HG02870 (cell line): ENCODE results near the gene TAF3.

ENCODE experiments used
- ATAC-seq: cut with Tn5 transposase; IDR thresholded peaks from one replicate; pipeline ENCODE4 v1.9.1; 2021; ENCODE audit warnings: mild to moderate bottlenecking, moderate library complexity; ENCODE audit not compliant: unreplicated experiment

Gene TAF3

GRCh38 chr10:7962592-7962991 is 144.3 kb downstream of the TAF3 start:
- no peak for ATAC-seq

GRCh38 chr10:7965457-7965856 is 147.2 kb downstream of the TAF3 start:
- ATAC-seq, result no peak

- no peak for ATAC-seq
Measured at GRCh38 chr10:7967035-7967434, 148.7 kb downstream of the TAF3 start.

DNA sequence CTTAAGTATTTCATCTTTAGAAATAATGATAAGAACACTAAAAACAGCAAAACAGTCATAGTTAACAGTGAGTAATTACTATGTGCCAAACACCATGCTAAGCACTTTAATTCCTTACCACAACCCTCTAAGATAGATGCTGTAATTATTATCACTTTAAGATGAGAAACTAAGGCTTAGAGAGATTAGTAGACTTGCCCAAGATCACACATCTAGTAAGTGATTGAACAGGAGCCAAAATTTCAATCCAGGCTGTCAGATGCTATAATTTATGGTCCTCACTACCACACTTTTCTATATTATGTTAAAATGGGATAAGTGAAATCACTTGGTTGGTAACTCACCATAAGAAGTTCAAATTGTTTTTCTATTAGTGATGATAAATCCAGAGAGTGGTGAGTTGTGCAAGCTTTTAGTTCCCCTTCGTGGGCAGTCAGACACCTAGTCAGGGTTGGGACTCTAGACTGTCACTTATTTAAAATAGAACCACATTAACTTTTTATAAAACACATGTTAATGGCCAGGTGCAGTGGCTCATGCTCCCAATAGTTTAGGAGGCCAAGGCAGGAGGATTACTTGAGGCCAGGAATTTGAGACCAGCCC is 150.3 kb downstream of the TAF3 start:
- ATAC-seq, result no peak

GRCh38 chr10:7969623-7970022 is 151.3 kb downstream of the TAF3 start:
- no peak for ATAC-seq

- ATAC-seq, result no peak
Measured at GRCh38 chr10:7971949-7972348, 153.6 kb downstream of the TAF3 start.

DNA sequence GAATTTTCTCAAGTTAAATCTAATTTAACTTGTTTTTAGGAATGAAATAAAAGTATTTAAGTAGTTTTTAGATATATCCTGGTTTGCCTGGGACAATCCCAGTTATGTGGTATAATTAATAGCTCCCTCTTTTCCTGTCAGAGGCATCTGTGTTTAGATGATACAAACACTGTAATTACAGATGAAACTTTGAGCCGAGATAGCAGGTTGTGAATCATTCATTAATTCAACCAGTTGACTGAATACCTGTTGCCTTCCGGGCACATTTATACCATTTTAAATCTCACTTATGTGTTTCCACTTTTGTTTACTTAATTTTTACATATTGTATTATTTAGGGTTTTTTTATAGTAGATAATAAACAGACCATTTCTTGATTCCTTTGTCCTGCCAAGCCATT is 154.1 kb downstream of the TAF3 start:
- ATAC-seq, result no peak

- ATAC-seq, result no peak
Measured at GRCh38 chr10:7980196-7980595, 161.9 kb downstream of the TAF3 start.

DNA sequence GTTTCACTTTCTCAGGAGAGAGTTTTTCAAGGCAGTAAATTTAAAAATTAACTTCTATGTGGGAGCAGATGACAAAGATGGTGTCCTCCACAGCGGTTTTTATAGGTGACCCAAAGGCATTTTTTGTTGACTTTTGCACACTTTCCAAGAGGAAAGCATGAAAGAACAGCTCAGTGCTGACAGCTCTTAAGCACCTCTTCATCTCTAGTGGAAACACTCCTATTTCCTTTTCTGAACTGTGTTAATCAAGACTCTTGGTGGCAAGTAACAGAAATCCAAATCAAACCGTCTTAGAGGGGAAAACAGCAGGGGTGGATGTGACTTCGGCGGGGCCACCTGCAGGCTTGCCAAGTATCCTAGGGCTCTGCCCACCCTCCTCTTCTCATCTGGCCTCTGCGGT is 164.4 kb downstream of the TAF3 start:
- ATAC-seq, result no peak

DNA sequence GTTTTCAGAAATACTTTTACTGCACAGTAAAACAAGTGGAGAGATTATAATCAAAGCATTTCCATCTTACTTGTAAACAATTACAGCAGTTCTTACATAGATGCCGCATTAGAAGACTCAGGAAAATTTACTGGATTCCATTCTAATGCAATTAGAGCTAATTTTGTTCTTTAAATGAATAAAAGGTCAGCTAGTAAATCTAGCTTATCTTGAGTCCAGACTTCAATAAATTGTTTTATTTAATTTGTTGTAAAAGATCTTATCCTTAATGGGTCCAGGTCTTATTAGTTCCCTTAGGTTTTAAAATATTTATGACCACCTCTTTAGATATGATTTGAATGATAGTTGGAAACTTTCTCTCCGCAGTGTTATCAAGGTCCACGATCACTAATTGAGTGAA is 166.0 kb downstream of the TAF3 start:
- ATAC-seq, result no peak

DNA sequence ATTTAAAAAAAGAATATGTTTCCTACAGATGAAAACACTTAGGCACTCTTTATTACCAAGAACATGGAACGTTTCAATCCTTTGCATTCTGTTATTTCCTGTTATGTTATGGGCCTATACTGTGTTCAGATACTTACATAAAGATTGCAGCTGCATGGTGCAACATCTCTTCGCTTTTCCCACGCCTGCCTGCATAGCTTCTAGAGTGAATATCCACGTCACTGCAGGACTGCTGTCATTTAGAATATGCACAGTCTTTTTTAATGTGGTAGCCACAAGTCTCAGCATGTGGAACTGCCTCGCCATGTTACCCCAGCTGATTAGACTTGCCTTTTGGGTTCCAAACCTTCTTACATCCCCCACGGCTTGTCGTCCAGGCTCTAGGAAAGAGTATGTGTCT is 166.6 kb downstream of the TAF3 start:
- no peak for ATAC-seq

GRCh38 chr10:7986851-7987250 is 168.5 kb downstream of the TAF3 start:
- no peak for ATAC-seq

- no peak for ATAC-seq
Measured at GRCh38 chr10:7988989-7989388, 170.7 kb downstream of the TAF3 start.

- ATAC-seq, result no peak
Measured at GRCh38 chr10:7998831-7999230, 180.5 kb downstream of the TAF3 start.

DNA sequence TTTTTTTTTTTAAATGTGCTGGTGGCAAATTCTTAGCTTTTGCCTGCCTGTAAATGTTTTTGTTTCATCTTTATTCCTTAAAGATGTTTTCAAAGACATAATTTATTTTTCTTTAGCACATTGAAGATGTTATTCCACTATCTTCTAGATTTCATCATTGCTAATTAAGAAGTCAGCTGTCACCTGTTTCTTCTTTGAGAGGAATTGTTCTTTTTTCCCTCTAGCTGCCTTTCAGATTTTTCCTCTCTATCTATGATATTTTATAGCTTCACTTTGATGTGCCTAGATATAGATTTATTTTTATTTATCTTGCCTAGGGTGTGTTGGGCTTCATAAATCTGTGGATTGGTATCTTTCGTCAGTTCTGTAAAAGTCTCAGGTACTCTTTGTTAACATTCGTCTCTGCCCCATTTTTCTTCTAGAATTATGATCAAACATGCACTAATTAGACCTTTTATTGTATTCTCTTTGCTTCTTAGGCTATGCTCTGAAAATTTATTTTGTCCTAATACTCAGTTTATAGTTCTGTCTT is 186.2 kb downstream of the TAF3 start:
- ATAC-seq, result no peak

GRCh38 chr10:8006274-8006999 is 188.1 kb downstream of the TAF3 start:
- ATAC-seq, result peak; percentile 61

GRCh38 chr10:8009031-8009430 is 190.7 kb downstream of the TAF3 start:
- ATAC-seq, result no peak

GRCh38 chr10:8013006-8013405 is 194.7 kb downstream of the TAF3 start:
- no peak for ATAC-seq

GRCh38 chr10:8013619-8014018 is 195.3 kb downstream of the TAF3 start:
- no peak for ATAC-seq

DNA sequence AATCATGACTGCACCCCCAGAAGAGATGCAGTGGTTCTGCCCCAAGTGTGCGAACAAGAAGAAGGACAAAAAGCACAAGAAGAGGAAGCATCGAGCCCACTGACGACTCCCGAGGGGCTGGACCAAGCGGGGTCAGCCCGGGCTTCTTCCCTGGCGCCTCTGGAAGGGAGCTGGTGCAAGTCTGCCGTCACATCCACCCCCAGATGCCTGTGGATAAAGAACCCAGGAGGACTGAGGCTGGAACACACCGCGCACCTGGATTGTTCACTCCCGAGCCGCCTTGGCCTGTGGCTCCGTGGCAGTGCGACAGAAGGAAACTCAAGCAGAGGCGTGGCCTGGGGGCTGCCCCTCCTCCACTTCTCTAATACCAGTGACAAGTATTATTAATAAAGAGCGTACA is 196.3 kb downstream of the TAF3 start:
- no peak for ATAC-seq

DNA sequence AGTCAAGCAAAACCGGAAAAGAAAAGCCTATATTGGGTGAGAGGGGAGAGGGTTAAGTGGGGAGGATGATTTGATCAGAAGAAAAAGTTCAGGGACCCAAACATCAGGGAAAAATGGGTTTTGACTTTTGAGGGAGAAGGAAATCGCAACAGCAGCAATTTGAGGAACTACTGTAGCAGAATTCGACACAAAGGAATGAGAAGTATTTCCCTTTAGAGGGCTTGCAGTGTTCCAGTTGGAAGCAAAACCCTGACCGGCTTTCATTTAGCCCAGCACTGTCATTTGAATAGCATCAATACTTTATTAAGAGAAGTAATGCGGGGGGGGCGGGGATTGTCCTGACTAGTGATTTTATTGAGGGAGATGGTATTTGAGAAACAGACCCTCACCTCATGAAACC is 199.0 kb downstream of the TAF3 start:
- no peak for ATAC-seq

DNA sequence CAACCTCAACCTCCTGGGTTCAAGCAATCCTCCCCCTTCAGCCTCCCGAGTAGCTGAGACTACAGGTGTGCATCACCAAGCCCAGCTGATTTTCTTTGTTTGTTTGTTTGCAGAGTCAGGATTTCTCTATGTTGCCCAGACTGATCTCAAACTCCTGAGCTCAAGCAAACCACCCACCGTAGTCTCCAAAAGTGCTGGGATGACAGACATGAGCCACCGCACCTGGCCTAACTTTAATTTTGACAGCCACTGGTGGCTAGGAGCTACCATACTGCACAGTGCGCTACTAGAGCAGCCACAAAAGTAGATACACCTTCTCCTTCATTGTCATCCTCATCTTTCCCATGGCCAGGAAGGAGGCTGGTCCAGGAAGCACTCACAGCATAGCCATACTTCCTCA is 205.0 kb downstream of the TAF3 start:
- no peak for ATAC-seq

DNA sequence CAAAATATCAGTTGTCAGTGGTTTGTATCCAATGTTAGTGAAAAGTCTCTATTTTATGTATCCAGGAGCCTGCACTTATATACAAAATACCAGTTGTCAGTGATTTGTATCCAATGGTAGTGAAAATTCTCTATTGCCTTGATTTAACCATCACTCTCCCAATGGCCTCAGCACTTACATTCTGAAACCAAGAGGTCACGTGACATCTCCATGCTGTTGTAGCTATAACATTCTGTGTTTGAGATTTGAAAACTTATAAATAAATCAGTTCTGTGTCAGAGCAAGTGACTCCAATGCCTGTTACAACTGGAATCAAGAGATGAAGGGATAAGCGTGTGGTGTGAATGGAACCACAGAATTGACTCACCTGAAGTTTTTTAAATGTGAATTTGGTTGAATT is 205.5 kb downstream of the TAF3 start:
- no peak for ATAC-seq
